Mesendoderm (in vitro differentiated cells): Measurements from ENCODE around the gene PCNT.

Experiments used
- DNase-seq: peaks from one replicate; pipeline ENCODE4 v3.0.0; 2013
- H2AK5ac ChIP-seq: 2 replicates; pipeline ENCODE4 v1.6.1; 2013; ENCODE audit warnings: low read length, inconsistent platforms
- H2BK120ac ChIP-seq: 2 replicates; pipeline ENCODE4 v1.6.1; 2013; ENCODE audit warnings: low read depth, mild to moderate bottlenecking, low read length, moderate library complexity, mixed read lengths
- H2BK15ac ChIP-seq: replicated peaks from 2 replicates; pipeline ENCODE4 v1.6.1; 2013; ENCODE audit warnings: low read depth, mild to moderate bottlenecking, moderate library complexity
- H2BK5ac ChIP-seq: 2 replicates; pipeline ENCODE4 v1.6.1; 2013; ENCODE audit warnings: low read length, inconsistent platforms
- H3K18ac ChIP-seq: 2 replicates; pipeline ENCODE4 v1.6.1; 2013; ENCODE audit warnings: mild to moderate bottlenecking, low read length, mixed read lengths
- H3K23ac ChIP-seq: one replicate; pipeline ENCODE4 v1.6.1; 2013; ENCODE audit warnings: low read length
- H3K27ac ChIP-seq: 2 replicates; pipeline ENCODE4 v1.5.1; 2013; ENCODE audit warnings: low read depth, mild to moderate bottlenecking, inconsistent platforms, low read length, moderate library complexity
- H3K27me3 ChIP-seq: 2 replicates; pipeline ENCODE4 v1.6.1; 2013; ENCODE audit warnings: low read length, control low read depth, mild to moderate bottlenecking, inconsistent platforms; ENCODE audit not compliant: insufficient read depth, poor library complexity
- H3K36me3 ChIP-seq: 2 replicates; pipeline ENCODE4 v1.6.1; 2013; ENCODE audit warnings: low read length, inconsistent platforms; ENCODE audit not compliant: control insufficient read depth, insufficient read depth
- H3K4ac ChIP-seq: one replicate; pipeline ENCODE4 v1.6.1; 2013; ENCODE audit warnings: low read depth, mild to moderate bottlenecking, low read length, moderate library complexity
- H3K4me1 ChIP-seq: 2 replicates; pipeline ENCODE4 v1.6.1; 2013; ENCODE audit warnings: low read depth, low read length, inconsistent platforms; ENCODE audit not compliant: control insufficient read depth
- H3K4me2 ChIP-seq: 2 replicates; pipeline ENCODE4 v1.6.1; 2013; ENCODE audit warnings: low read length
- H3K4me3 ChIP-seq: 2 replicates; pipeline ENCODE4 v1.5.1; 2013; ENCODE audit warnings: mild to moderate bottlenecking, low read length
- H3K56ac ChIP-seq: one replicate; pipeline ENCODE4 v1.6.1; 2013; ENCODE audit warnings: low read length
- H3K79me1 ChIP-seq: 2 replicates; pipeline ENCODE4 v1.6.1; 2013; ENCODE audit warnings: low read length, inconsistent platforms
- H3K79me2 ChIP-seq: 2 replicates; pipeline ENCODE4 v1.6.1; 2013; ENCODE audit warnings: mild to moderate bottlenecking, low read length; ENCODE audit not compliant: control insufficient read depth, insufficient read depth
- H3K9ac ChIP-seq: 2 replicates; pipeline ENCODE4 v1.6.1; 2013; ENCODE audit warnings: low read length, inconsistent platforms
- H4K5ac ChIP-seq: one replicate; pipeline ENCODE4 v1.6.1; 2013; ENCODE audit warnings: low read length
- H4K8ac ChIP-seq: one replicate; pipeline ENCODE4 v1.6.1; 2013; ENCODE audit warnings: low read depth, mild to moderate bottlenecking, control low read depth, low read length, moderate library complexity
- WGBS: extraction: QIAGEN DNeasy Blood & Tissue Kit; methylation state at CpG from one replicate; pipeline ENCODE4 v1.1.7; 2013; ENCODE audit warnings: low lambda C conversion rate, missing lambda C conversion rate; ENCODE audit not compliant: insufficient coverage; ENCODE audit errors: extremely low coverage; 5-methylcytosine and 5-hydroxymethylcytosine counted together

PCNT gene

GRCh38 chr21:46468108-46468774, 144.3 kb downstream of the PCNT start:
- no peak overlapping the region for H3K56ac ChIP-seq
- H2BK5ac ChIP-seq = no peak overlapping the region
- H3K27ac ChIP-seq = no peak overlapping the region
- H3K4me2 ChIP-seq = no peak overlapping the region
- H2BK120ac ChIP-seq = no peak overlapping the region
- no peaks in the 10 kb centered on the region for H3K4me1 ChIP-seq
- H3K36me3 ChIP-seq = no peaks in the 10 kb centered on the region
- H2BK15ac ChIP-seq = no peak overlapping the region
- no CpG with 5 or more reads among the region's 6 CpGs for WGBS
- no peak overlapping the region for H3K23ac ChIP-seq
- no peak for DNase-seq
- H3K4me3 ChIP-seq = no peak overlapping the region
- peaks cover 6% of the 10 kb centered on the region for H3K79me1 ChIP-seq
- no peak overlapping the region for H3K9ac ChIP-seq
- H4K5ac ChIP-seq = no peak overlapping the region
- no peaks in the 10 kb centered on the region for H3K27me3 ChIP-seq
- no peak overlapping the region for H4K8ac ChIP-seq
- no peak overlapping the region for H2AK5ac ChIP-seq
- peaks cover 4% of the 10 kb centered on the region for H3K79me2 ChIP-seq
- no peak overlapping the region for H3K4ac ChIP-seq
- H3K18ac ChIP-seq = no peak overlapping the region

- Histone ChIP-seq H3K4me3 (no peak overlapping the region), H3K4ac (no peak overlapping the region), H3K4me2 (no peak overlapping the region), H3K4me1 (no peaks in the 10 kb centered on the region), H3K79me2 (peaks cover 4% of the 10 kb centered on the region), H3K9ac (no peak overlapping the region), H4K8ac (no peak overlapping the region), H3K56ac (no peak overlapping the region), H2BK120ac (no peak overlapping the region), H4K5ac (no peak overlapping the region), H3K36me3 (no peaks in the 10 kb centered on the region), H3K27ac (no peak overlapping the region), H3K27me3 (no peaks in the 10 kb centered on the region), H2BK5ac (no peak overlapping the region), H3K23ac (no peak overlapping the region), H3K79me1 (peaks cover 8% of the 10 kb centered on the region), H2BK15ac (no peak overlapping the region), H2AK5ac (no peak overlapping the region), H3K18ac (no peak overlapping the region)
- WGBS = no CpG with 5 or more reads among the region's 3 CpGs
- DNase-seq = no peak
Observed at GRCh38 chr21:46469275-46469674, 145.3 kb downstream of the PCNT start.

- H3K36me3 ChIP-seq = no peaks in the 10 kb centered on the region
- peaks cover 3% of the 10 kb centered on the region for H3K79me2 ChIP-seq
- H3K79me1 ChIP-seq = peaks cover 9% of the 10 kb centered on the region
- H3K27me3 ChIP-seq = no peaks in the 10 kb centered on the region
- H3K4ac ChIP-seq = no peak overlapping the region
- no peak overlapping the region for H2BK15ac ChIP-seq
- no peak overlapping the region for H3K23ac ChIP-seq
- H3K18ac ChIP-seq = no peak overlapping the region
- H3K9ac ChIP-seq = no peak overlapping the region
- no peak overlapping the region for H4K5ac ChIP-seq
- no peak overlapping the region for H3K56ac ChIP-seq
- H3K4me1 ChIP-seq = no peaks in the 10 kb centered on the region
- no peak overlapping the region for H3K27ac ChIP-seq
- H3K4me3 ChIP-seq = no peak overlapping the region
- H2BK120ac ChIP-seq = no peak overlapping the region
- H4K8ac ChIP-seq = no peak overlapping the region
- H2BK5ac ChIP-seq = no peak overlapping the region
- H2AK5ac ChIP-seq = no peak overlapping the region
- peak; percentile 21 for DNase-seq
- H3K4me2 ChIP-seq = no peak overlapping the region
- no CpG with 5 or more reads among the region's 1 CpG for WGBS
Observed at GRCh38 chr21:46471514-46471913, 147.6 kb downstream of the PCNT start.

GRCh38 chr21:46472246-46472645, 148.3 kb downstream of the PCNT start:
- no peaks in the 10 kb centered on the region for H3K27me3 ChIP-seq
- no peak overlapping the region for H3K9ac ChIP-seq
- no peak overlapping the region for H4K5ac ChIP-seq
- no peak for DNase-seq
- no peak overlapping the region for H3K27ac ChIP-seq
- no peak overlapping the region for H3K4ac ChIP-seq
- no peaks in the 10 kb centered on the region for H3K4me1 ChIP-seq
- no CpG with 5 or more reads among the region's 6 CpGs for WGBS
- H2BK15ac ChIP-seq = no peak overlapping the region
- no peak overlapping the region for H3K4me3 ChIP-seq
- H4K8ac ChIP-seq = no peak overlapping the region
- H2BK5ac ChIP-seq = no peak overlapping the region
- H2AK5ac ChIP-seq = no peak overlapping the region
- no peak overlapping the region for H3K18ac ChIP-seq
- no peak overlapping the region for H3K4me2 ChIP-seq
- H3K36me3 ChIP-seq = no peaks in the 10 kb centered on the region
- peak overlapping the region; percentile 37 for H3K56ac ChIP-seq
- peaks cover 3% of the 10 kb centered on the region for H3K79me2 ChIP-seq
- no peak overlapping the region for H2BK120ac ChIP-seq
- H3K79me1 ChIP-seq = peaks cover 9% of the 10 kb centered on the region
- no peak overlapping the region for H3K23ac ChIP-seq

- Histone ChIP-seq H3K23ac (no peak overlapping the region), H3K18ac (no peak overlapping the region), H2BK120ac (no peak overlapping the region), H3K9ac (no peak overlapping the region), H3K36me3 (no peaks in the 10 kb centered on the region), H3K27me3 (no peaks in the 10 kb centered on the region), H3K4me1 (no peaks in the 10 kb centered on the region), H3K56ac (no peak overlapping the region), H4K5ac (no peak overlapping the region), H2AK5ac (no peak overlapping the region), H3K4ac (no peak overlapping the region), H3K79me2 (peaks cover 3% of the 10 kb centered on the region), H4K8ac (no peak overlapping the region), H3K27ac (no peak overlapping the region), H3K79me1 (peaks cover 9% of the 10 kb centered on the region), H2BK5ac (no peak overlapping the region), H3K4me2 (no peak overlapping the region), H3K4me3 (no peak overlapping the region), H2BK15ac (no peak overlapping the region)
- WGBS = no CpG with 5 or more reads among the region's 2 CpGs
- DNase-seq = no peak
Observed at GRCh38 chr21:46474382-46474781, 150.4 kb downstream of the PCNT start.

- peaks cover 7% of the 10 kb centered on the region for H3K79me1 ChIP-seq
- no peak for DNase-seq
- H3K27ac ChIP-seq = no peak overlapping the region
- H3K9ac ChIP-seq = no peak overlapping the region
- no peak overlapping the region for H2BK120ac ChIP-seq
- WGBS = no CpG with 5 or more reads among the region's 1 CpG
- no peaks in the 10 kb centered on the region for H3K4me1 ChIP-seq
- no peak overlapping the region for H3K56ac ChIP-seq
- no peak overlapping the region for H3K4ac ChIP-seq
- H2BK5ac ChIP-seq = no peak overlapping the region
- H3K36me3 ChIP-seq = no peaks in the 10 kb centered on the region
- H3K18ac ChIP-seq = no peak overlapping the region
- H3K27me3 ChIP-seq = no peaks in the 10 kb centered on the region
- H2AK5ac ChIP-seq = no peak overlapping the region
- no peak overlapping the region for H4K8ac ChIP-seq
- H2BK15ac ChIP-seq = no peak overlapping the region
- peaks cover 3% of the 10 kb centered on the region for H3K79me2 ChIP-seq
- no peak overlapping the region for H4K5ac ChIP-seq
- no peak overlapping the region for H3K4me3 ChIP-seq
- H3K4me2 ChIP-seq = no peak overlapping the region
- H3K23ac ChIP-seq = no peak overlapping the region
Observed at GRCh38 chr21:46475296-46475695, 151.3 kb downstream of the PCNT start.
